Transverse colon (tissue), 3 donors: ENCODE measurements around the gene RNF6.

ENCODE experiments used
- CTCF ChIP-seq, 5 experiments: fragments of 200-600 bp in 3 of 5; fragments of 450-650 bp in 2 of 5; sonication (generic) in 3 of 5; IDR thresholded peaks; 1 replicate in 2 of 5; 2 replicates in 3 of 5; pipeline ENCODE4 v1.5.1; 2016 to 2017; ENCODE audit warnings: antibody characterized with exemption in 5 of 5, inconsistent platforms in 3 of 5, mild to moderate bottlenecking in 2 of 5, moderate library complexity in 1 of 5
- EP300 ChIP-seq: sonication (generic); formaldehyde crosslinking; IDR thresholded peaks from one replicate; pipeline ENCODE4 v1.6.1; 2017; ENCODE audit warnings: antibody characterized with exemption, low read depth
- POLR2A ChIP-seq: fragments of 450-650 bp; IDR thresholded peaks from one replicate; pipeline ENCODE4 v1.6.1; 2016; ENCODE audit warnings: antibody characterized with exemption, mild to moderate bottlenecking, moderate library complexity

- TF ChIP-seq POLR2A = no peak
- peak; percentile 74 to 96 (median 90) for TF ChIP-seq CTCF (IDR thresholded peaks at IDR 0.05)
- no peak for TF ChIP-seq EP300
Measured at GRCh38 chr13:26184791-26185250, 37.3 kb downstream of the RNF6 start.
